GM06990 (cell line): ENCODE measurements around the gene CPVL.

Experiments
- DNase-seq: peaks from one replicate; pipeline ENCODE4 v3.0.0-alpha.2; 2011; ENCODE audit not compliant: insufficient read length; ENCODE audit errors: extremely low read depth
- H3K27me3 ChIP-seq: replicated peaks from 2 replicates; pipeline ENCODE4 v1.6.0; 2011; ENCODE audit warnings: low read length; ENCODE audit not compliant: control insufficient read depth, insufficient read depth
- H3K36me3 ChIP-seq: 2 replicates; pipeline ENCODE4 v1.5.1; 2011; ENCODE audit warnings: low read length; ENCODE audit not compliant: control insufficient read depth, insufficient read depth
- H3K4me3 ChIP-seq: replicated peaks from 2 replicates; pipeline ENCODE4 v1.5.1; 2011; ENCODE audit warnings: low read depth, mild to moderate bottlenecking, control low read depth, low read length
- CTCF ChIP-seq: IDR thresholded peaks from 2 replicates; pipeline ENCODE4 v1.5.1; 2011; ENCODE audit warnings: low read length, control low read depth, mild to moderate bottlenecking, inconsistent platforms; ENCODE audit not compliant: insufficient read depth, poor library complexity, severe bottlenecking

CPVL gene

DNA sequence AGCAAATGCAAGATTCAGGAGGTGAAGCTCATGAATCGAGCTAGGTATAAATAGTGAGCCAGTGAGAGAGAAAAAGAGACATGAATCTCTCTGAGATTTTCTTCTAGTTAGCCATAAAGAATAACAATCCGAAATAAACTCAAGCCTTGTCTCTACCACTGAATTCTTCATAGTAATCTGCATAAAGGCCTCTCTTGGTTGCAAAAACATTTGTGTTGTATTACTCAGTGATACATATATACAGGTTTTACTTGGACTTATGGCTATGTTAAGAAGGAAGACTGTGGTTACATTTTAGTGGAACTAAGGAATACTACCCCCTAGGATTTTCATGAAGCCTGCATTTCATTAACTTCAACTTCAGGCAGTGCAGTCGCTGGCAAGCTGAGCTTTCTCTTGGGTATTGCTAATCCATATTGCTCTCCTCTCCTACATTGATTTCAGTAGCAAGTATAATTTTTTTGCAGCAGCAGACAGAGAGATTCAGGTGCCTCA is 115.5 kb downstream of the CPVL start:
- Histone ChIP-seq H3K4me3 (no peak overlapping the region), H3K27me3 (no peaks in the 10 kb centered on the region), H3K36me3 (no peaks in the 10 kb centered on the region)
- no peak for DNase-seq
- TF ChIP-seq CTCF, result no peak

GRCh38 chr7:29022291-29022988 is 123.9 kb downstream of the CPVL start:
- no peak for DNase-seq
- no peaks in the 10 kb centered on the region for H3K36me3 ChIP-seq
- no peak for TF ChIP-seq CTCF
- H3K4me3 ChIP-seq, result no peak overlapping the region
- H3K27me3 ChIP-seq, result no peaks in the 10 kb centered on the region; the same call in 1 of the 2 replicates

- Histone ChIP-seq H3K4me3 (no peak overlapping the region), H3K27me3 (no peaks in the 10 kb centered on the region; the same call in 1 of the 2 replicates), H3K36me3 (no peaks in the 10 kb centered on the region)
- TF ChIP-seq CTCF, result no peak
- DNase-seq, result no peak
Measured at GRCh38 chr7:29019896-29020295, 126.4 kb downstream of the CPVL start.

GRCh38 chr7:29019387-29019786 is 127.0 kb downstream of the CPVL start:
- no peaks in the 10 kb centered on the region for H3K36me3 ChIP-seq
- no peak for TF ChIP-seq CTCF
- H3K27me3 ChIP-seq, result no peaks in the 10 kb centered on the region; the same call in 1 of the 2 replicates
- DNase-seq, result no peak
- H3K4me3 ChIP-seq, result no peak overlapping the region

- no peak for DNase-seq
- no peak for TF ChIP-seq CTCF
- Histone ChIP-seq H3K4me3 (no peak overlapping the region), H3K27me3 (no peaks in the 10 kb centered on the region; the same call in 1 of the 2 replicates), H3K36me3 (no peaks in the 10 kb centered on the region)
Measured at GRCh38 chr7:29017713-29018112, 128.6 kb downstream of the CPVL start.

- DNase-seq, result no peak
- Histone ChIP-seq H3K27me3 (no peaks in the 10 kb centered on the region; the same call in 1 of the 2 replicates), H3K36me3 (no peaks in the 10 kb centered on the region), H3K4me3 (no peak overlapping the region)
- TF ChIP-seq CTCF, result no peak
Measured at GRCh38 chr7:29014725-29015124, 131.6 kb downstream of the CPVL start.
